ENCODE results near the gene GPR158.

Gene GPR158

DNA sequence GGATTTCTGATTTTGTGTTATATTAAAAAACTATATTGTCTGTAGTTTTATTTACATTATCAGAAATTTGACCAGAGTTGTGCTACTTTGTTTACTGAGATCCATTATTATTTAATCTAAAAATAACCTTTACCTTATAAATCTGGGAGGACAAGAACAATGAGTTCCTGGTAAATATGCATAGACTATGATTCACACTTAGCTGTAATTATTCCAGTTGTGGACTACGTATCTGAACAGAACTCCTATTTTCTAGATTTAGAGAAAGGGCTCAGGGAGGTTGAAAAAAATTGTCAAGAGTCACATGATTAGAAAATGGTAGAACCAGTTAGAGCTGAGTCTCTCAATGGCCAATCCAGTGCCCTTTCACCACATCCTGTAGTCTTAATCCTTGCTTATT, 4.2 kb upstream of the GPR158 start:
- no peaks in the 10 kb centered on the region for H3K4me1 ChIP-seq (ENCODE audit: control insufficient read depth, low read length)
- no peak overlapping the region for H3K4me3 ChIP-seq (ENCODE audit: low read length)
- H3F3A ChIP-seq (ENCODE audit: control insufficient read depth, insufficient read depth), result no peaks in the 10 kb centered on the region
- no peaks in the 10 kb centered on the region for H4K20me1 ChIP-seq (ENCODE audit: control insufficient read depth, insufficient read depth, low read depth, low read length)
- H3K36me3 ChIP-seq (ENCODE audit: control insufficient read depth, low read length), result no peaks in the 10 kb centered on the region
- H3K27me3 ChIP-seq (ENCODE audit: control insufficient read depth, low read length), result no peaks in the 10 kb centered on the region
- H3K9me2 ChIP-seq (replicated peaks; ENCODE audit: control insufficient read depth, low read length), result no peaks in the 10 kb centered on the region
- no peaks in the 10 kb centered on the region for H3K79me2 ChIP-seq (ENCODE audit: control insufficient read depth, low read length)
- TF ChIP-seq, protein P1, sequence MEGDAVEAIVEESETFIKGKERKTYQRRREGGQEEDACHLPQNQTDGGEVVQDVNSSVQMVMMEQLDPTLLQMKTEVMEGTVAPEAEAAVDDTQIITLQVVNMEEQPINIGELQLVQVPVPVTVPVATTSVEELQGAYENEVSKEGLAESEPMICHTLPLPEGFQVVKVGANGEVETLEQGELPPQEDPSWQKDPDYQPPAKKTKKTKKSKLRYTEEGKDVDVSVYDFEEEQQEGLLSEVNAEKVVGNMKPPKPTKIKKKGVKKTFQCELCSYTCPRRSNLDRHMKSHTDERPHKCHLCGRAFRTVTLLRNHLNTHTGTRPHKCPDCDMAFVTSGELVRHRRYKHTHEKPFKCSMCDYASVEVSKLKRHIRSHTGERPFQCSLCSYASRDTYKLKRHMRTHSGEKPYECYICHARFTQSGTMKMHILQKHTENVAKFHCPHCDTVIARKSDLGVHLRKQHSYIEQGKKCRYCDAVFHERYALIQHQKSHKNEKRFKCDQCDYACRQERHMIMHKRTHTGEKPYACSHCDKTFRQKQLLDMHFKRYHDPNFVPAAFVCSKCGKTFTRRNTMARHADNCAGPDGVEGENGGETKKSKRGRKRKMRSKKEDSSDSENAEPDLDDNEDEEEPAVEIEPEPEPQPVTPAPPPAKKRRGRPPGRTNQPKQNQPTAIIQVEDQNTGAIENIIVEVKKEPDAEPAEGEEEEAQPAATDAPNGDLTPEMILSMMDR (IDR thresholded peaks at IDR 0.05; ENCODE audit: low read depth, low read length, poor library complexity, severe bottlenecking), result no peak
- TF ChIP-seq EZH2phosphoT487 (IDR thresholded peaks at IDR 0.05; ENCODE audit: borderline replicate concordance, low read length), result no peak
- H3K4me2 ChIP-seq (ENCODE audit: low read length), result no peak overlapping the region
- H3K9me3 ChIP-seq (ENCODE audit: control insufficient read depth, insufficient read depth, low read length), result peaks cover 3% of the 10 kb centered on the region; the same call in 1 of the 2 replicates
- H3K27ac ChIP-seq (ENCODE audit: low read depth, low read length), result no peak overlapping the region

DNA sequence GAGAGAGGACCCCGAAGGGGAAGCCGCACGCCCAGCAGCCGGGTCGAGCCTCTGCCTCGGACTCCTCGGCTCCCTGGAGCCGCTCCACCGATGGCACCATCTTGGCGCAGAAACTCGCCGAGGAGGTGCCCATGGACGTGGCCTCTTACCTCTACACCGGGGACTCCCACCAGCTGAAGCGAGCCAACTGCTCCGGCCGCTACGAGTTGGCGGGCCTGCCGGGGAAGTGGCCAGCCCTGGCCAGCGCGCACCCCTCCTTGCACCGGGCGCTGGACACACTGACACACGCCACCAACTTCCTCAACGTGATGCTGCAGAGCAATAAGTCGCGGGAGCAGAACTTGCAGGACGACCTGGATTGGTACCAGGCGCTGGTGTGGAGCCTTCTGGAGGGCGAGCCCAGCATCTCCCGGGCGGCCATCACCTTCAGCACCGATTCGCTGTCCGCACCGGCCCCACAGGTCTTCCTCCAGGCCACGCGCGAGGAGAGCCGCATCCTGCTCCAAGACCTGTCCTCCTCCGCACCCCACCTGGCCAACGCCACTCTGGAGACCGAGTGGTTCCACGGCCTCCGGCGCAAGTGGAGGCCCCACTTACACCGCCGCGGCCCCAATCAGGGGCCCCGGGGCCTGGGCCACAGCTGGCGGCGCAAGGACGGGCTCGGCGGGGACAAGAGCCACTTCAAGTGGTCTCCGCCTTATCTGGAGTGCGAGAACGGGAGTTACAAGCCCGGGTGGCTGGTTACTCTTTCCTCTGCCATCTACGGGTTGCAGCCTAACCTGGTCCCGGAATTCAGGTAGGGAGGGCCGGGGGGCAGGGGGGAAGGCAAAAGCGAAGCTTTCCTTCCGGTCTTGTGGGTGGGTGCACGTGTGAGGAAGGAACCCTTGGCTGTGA, 973 bp downstream of the GPR158 start:
- Histone ChIP-seq H3K4me2 (ENCODE audit: low read length) (no peak overlapping the region), H3K9me3 (ENCODE audit: control insufficient read depth, insufficient read depth, low read length) (peaks cover 10% of the 10 kb centered on the region; the same call in 1 of the 2 replicates), H3K36me3 (ENCODE audit: control insufficient read depth, low read length) (no peaks in the 10 kb centered on the region), H4K20me1 (ENCODE audit: control insufficient read depth, insufficient read depth, low read depth, low read length) (no peaks in the 10 kb centered on the region), H3K27me3 (ENCODE audit: control insufficient read depth, low read length) (no peaks in the 10 kb centered on the region), H3K27ac (ENCODE audit: low read depth, low read length) (no peak overlapping the region), H3K4me1 (ENCODE audit: control insufficient read depth, low read length) (no peaks in the 10 kb centered on the region), H3F3A (ENCODE audit: control insufficient read depth, insufficient read depth) (no peaks in the 10 kb centered on the region), H3K79me2 (ENCODE audit: control insufficient read depth, low read length) (no peaks in the 10 kb centered on the region), H3K9me2 (replicated peaks; ENCODE audit: control insufficient read depth, low read length) (no peaks in the 10 kb centered on the region), H3K4me3 (ENCODE audit: low read length) (no peak overlapping the region)
- no peak for TF ChIP-seq EZH2phosphoT487 (IDR thresholded peaks at IDR 0.05; ENCODE audit: borderline replicate concordance, low read length)
- TF ChIP-seq, protein P1 (IDR thresholded peaks at IDR 0.05; ENCODE audit: low read depth, low read length, poor library complexity, severe bottlenecking), result no peak

DNA sequence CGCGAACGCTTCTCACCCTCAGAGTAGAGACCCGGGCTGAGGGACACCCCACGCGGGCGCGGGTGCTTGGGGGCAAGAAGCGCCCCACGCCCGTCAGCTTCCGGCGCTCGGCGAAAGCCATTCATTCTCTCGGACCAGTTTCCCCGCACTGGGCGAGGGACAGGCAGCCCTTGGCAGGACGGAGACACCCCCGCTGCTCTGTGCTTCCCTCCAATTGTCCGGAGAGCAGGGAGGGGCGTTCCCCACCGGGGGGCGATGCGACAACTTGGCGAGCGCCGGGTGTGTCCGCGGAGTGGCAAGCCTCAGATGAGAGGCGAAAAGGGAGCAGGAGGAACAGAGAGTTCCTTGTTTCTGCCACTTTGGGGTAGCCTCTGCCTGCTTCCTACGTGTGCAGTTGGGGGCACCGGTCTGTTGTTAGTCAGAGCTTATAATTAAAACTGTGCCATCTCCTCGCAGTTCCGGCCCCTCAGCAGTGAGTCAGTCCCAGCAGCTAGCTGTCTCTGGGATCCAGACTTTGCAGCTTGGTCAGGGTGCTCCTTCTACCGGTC, 1.7 kb downstream of the GPR158 start:
- H3K4me1 ChIP-seq (ENCODE audit: control insufficient read depth, low read length), result no peaks in the 10 kb centered on the region
- TF ChIP-seq EZH2phosphoT487 (IDR thresholded peaks at IDR 0.05; ENCODE audit: borderline replicate concordance, low read length), result no peak
- TF ChIP-seq, protein P1 (IDR thresholded peaks at IDR 0.05; ENCODE audit: low read depth, low read length, poor library complexity, severe bottlenecking), result no peak
- H3K9me3 ChIP-seq (ENCODE audit: control insufficient read depth, insufficient read depth, low read length), result peaks cover 10% of the 10 kb centered on the region; the same call in 1 of the 2 replicates
- H3K9me2 ChIP-seq (replicated peaks; ENCODE audit: control insufficient read depth, low read length), result no peaks in the 10 kb centered on the region
- H3K4me3 ChIP-seq (ENCODE audit: low read length), result no peak overlapping the region
- H3F3A ChIP-seq (ENCODE audit: control insufficient read depth, insufficient read depth), result no peaks in the 10 kb centered on the region
- H3K4me2 ChIP-seq (ENCODE audit: low read length), result no peak overlapping the region
- no peaks in the 10 kb centered on the region for H3K27me3 ChIP-seq (ENCODE audit: control insufficient read depth, low read length)
- no peaks in the 10 kb centered on the region for H4K20me1 ChIP-seq (ENCODE audit: control insufficient read depth, insufficient read depth, low read depth, low read length)
- no peaks in the 10 kb centered on the region for H3K36me3 ChIP-seq (ENCODE audit: control insufficient read depth, low read length)
- H3K27ac ChIP-seq (ENCODE audit: low read depth, low read length), result no peak overlapping the region
- H3K79me2 ChIP-seq (ENCODE audit: control insufficient read depth, low read length), result no peaks in the 10 kb centered on the region
